Hippocampal formation (tissue), 2 donors: ENCODE measurements around the gene LONP2.
"Not testable (repeated sequence)": the region's sequence is repeated elsewhere in the genome, so short reads cannot be mapped to it uniquely, and the experiment has no call there.

Experiments
- DNase-seq, 2 donors: peaks; one replicate each; lab custom pipeline; 2025; lab: John Stamatoyannopoulos, UW

LONP2 gene

GRCh38 chr16:48340054-48340453 is 96.0 kb downstream of the LONP2 start:
- DNase-seq: no peak

- DNase-seq: no peak
Measured at GRCh38 chr16:48342591-48342990, 98.5 kb downstream of the LONP2 start.

GRCh38 chr16:48347191-48347865 is 103.2 kb downstream of the LONP2 start:
- DNase-seq: no peak

- DNase-seq: peak in 1 of 2 donors; percentile 21
Measured at GRCh38 chr16:48347980-48348379, 103.9 kb downstream of the LONP2 start.

GRCh38 chr16:48350736-48351135 is 106.6 kb downstream of the LONP2 start:
- DNase-seq: no peak

- no peak for DNase-seq
Measured at GRCh38 chr16:48352648-48353390, 108.7 kb downstream of the LONP2 start.

GRCh38 chr16:48353565-48354163 is 109.6 kb downstream of the LONP2 start:
- peak in 1 of 2 donors; percentile 53 for DNase-seq

- not testable (repeated sequence) for DNase-seq
Measured at GRCh38 chr16:48354385-48354784, 110.3 kb downstream of the LONP2 start.

GRCh38 chr16:48354877-48355855 is 111.1 kb downstream of the LONP2 start:
- DNase-seq: no peak

GRCh38 chr16:48356633-48357376 is 112.7 kb downstream of the LONP2 start:
- no peak for DNase-seq

GRCh38 chr16:48358419-48358818 is 114.3 kb downstream of the LONP2 start:
- no peak for DNase-seq

GRCh38 chr16:48359983-48360382 is 115.9 kb downstream of the LONP2 start:
- no peak for DNase-seq

GRCh38 chr16:48361012-48361411 is 116.9 kb downstream of the LONP2 start:
- no peak for DNase-seq

GRCh38 chr16:48361540-48362144 is 117.5 kb downstream of the LONP2 start:
- no peak for DNase-seq

- DNase-seq: no peak
Measured at GRCh38 chr16:48365025-48365600, 121.0 kb downstream of the LONP2 start.

- DNase-seq: peak; percentile 63 to 76
Measured at GRCh38 chr16:48365601-48366164, 121.6 kb downstream of the LONP2 start.

- peak in 1 of 2 donors; percentile 25 for DNase-seq
Measured at GRCh38 chr16:48366165-48367093, 122.3 kb downstream of the LONP2 start.

- DNase-seq: no peak
Measured at GRCh38 chr16:48367441-48368049, 123.4 kb downstream of the LONP2 start.
